Skeletal muscle satellite cell (primary cell): Measurements from ENCODE around the gene FAM187B. TPM values are rescaled to one million over a fixed set of nuclear protein-coding genes. Genes with fewer than 3 reads are reported as not detected.

ENCODE experiments used
- H3K27me3 ChIP-seq: 2 replicates; pipeline ENCODE4 v1.7.0; 2013; ENCODE audit warnings: low read length; ENCODE audit not compliant: control insufficient read depth, insufficient read depth
- H3K36me3 ChIP-seq: 2 replicates; pipeline ENCODE4 v1.7.0; 2013; ENCODE audit warnings: mild to moderate bottlenecking, control low read depth, low read length; ENCODE audit not compliant: insufficient read depth
- H3K4me1 ChIP-seq: 2 replicates; pipeline ENCODE4 v1.7.0; 2013; ENCODE audit warnings: low read length; ENCODE audit not compliant: control insufficient read depth, insufficient read depth
- H3K4me2 ChIP-seq: 2 replicates; pipeline ENCODE4 v1.7.0; 2013; ENCODE audit warnings: mild to moderate bottlenecking, low read length
- H3K4me3 ChIP-seq: 2 replicates; pipeline ENCODE4 v1.7.0; 2013; ENCODE audit warnings: low read length
- H3K9ac ChIP-seq: 2 replicates; pipeline ENCODE4 v1.7.0; 2013; ENCODE audit warnings: mild to moderate bottlenecking, low read depth, low read length, moderate library complexity
- H3K9me3 ChIP-seq: replicated peaks from 2 replicates; pipeline ENCODE4 v1.7.0; 2013; ENCODE audit warnings: mild to moderate bottlenecking, control low read depth, low read length
- total RNA-seq: library from RNA; depleted of rRNA; stranded (reverse); fragments of >200 nt; gene quantifications from 2 replicates; pipeline ENCODE4 v1.2.3, GENCODE V29; 2012; rRNA removed

Gene FAM187B
- not detected in 2 replicates for total RNA-seq

- H3K9ac ChIP-seq, result no peak within 1 kb of the TSS
Measured at GRCh38 chr19:35228177-35228930, at the start of gene FAM187B. Gene FAM187B, minus strand, starts transcription at chr19:35228739. Its CDS starts 59 bp downstream, at chr19:35228680.

GRCh38 chr19:35276706-35277281 is 48.3 kb upstream of the FAM187B start:
- Histone ChIP-seq H3K27me3 (peaks cover 10% of the 10 kb centered on the region), H3K9ac (no peak overlapping the region), H3K4me1 (no peaks in the 10 kb centered on the region), H3K9me3 (no peaks in the 10 kb centered on the region), H3K36me3 (peaks cover 44% of the 10 kb centered on the region), H3K4me2 (no peak overlapping the region), H3K4me3 (no peak overlapping the region)

More at GRCh38 chr19:35228177-35228930, at the start of gene FAM187B:
- Histone ChIP-seq H3K4me1 (no peaks in the 10 kb centered on the region), H3K4me3 (no peak within 1 kb of the TSS), H3K4me2 (no peak within 1 kb of the TSS), H3K9me3 (no peaks in the 10 kb centered on the region), H3K27me3 (peaks cover 27% of the 10 kb centered on the region), H3K36me3 (no peaks in the 10 kb centered on the region)

DNA sequence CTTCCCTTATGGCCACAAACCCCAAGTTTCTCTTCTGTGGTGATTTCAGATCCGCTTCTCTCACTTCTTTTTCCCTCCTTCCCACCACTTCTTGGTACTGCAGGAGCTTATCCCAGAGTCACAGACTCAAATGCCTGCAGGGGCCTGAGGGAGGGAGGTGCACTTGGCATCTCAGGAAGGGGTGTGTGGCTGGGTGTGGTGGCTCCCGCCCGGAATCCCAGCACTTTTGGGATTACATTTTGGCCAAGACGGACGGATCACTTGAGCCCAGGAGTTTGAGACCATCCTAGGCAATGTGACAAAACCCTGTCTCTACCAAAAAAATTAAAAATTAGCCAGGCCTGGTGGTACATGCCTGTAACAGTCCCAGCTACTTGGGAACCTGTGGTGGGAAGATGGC is 45.8 kb upstream of the FAM187B start:
- H3K4me2 ChIP-seq, result no peak overlapping the region
- no peak overlapping the region for H3K4me3 ChIP-seq
- H3K36me3 ChIP-seq, result peaks cover 60% of the 10 kb centered on the region
- H3K9ac ChIP-seq, result no peak overlapping the region
- H3K4me1 ChIP-seq, result peaks cover 3% of the 10 kb centered on the region
- no peaks in the 10 kb centered on the region for H3K27me3 ChIP-seq
- H3K9me3 ChIP-seq, result no peaks in the 10 kb centered on the region

DNA sequence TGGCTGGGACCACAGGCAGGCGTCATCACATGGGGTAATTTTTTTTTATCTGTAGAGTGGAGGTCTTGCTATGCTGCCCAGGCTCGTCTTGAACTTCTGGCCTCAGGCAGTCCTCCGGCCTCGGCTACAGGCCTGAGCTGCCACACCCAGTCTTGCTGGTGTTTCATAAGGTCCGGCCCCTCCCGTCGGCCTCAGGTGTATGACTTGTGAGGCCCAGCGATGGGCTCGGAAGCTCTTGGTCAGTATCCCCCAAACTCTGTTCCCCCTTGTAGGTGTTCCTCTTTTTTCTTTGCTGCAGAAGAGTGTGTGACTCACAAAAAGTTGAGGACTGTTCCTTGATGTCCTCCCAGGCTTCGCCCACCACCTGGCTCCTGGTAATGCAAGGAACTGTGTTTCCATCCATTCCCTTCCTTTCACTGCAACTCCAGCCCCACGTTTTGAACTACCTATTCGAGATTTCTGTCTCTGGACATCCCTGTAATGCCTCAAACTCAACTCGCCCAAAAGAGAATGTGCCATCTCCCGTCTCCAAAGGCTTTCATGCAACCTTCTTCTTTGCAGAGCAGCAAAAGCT is 45.2 kb upstream of the FAM187B start:
- no peaks in the 10 kb centered on the region for H3K27me3 ChIP-seq
- H3K4me3 ChIP-seq, result no peak overlapping the region
- H3K4me2 ChIP-seq, result no peak overlapping the region
- H3K36me3 ChIP-seq, result peaks cover 55% of the 10 kb centered on the region
- no peaks in the 10 kb centered on the region for H3K9me3 ChIP-seq
- H3K4me1 ChIP-seq, result peaks cover 3% of the 10 kb centered on the region
- H3K9ac ChIP-seq, result no peak overlapping the region

- H3K4me3 ChIP-seq, result no peak overlapping the region
- H3K36me3 ChIP-seq, result peaks cover 52% of the 10 kb centered on the region
- no peak overlapping the region for H3K9ac ChIP-seq
- H3K4me2 ChIP-seq, result no peak overlapping the region
- H3K27me3 ChIP-seq, result no peaks in the 10 kb centered on the region
- H3K4me1 ChIP-seq, result peaks cover 3% of the 10 kb centered on the region
- no peaks in the 10 kb centered on the region for H3K9me3 ChIP-seq
Measured at GRCh38 chr19:35272954-35273649, 44.6 kb upstream of the FAM187B start.

DNA sequence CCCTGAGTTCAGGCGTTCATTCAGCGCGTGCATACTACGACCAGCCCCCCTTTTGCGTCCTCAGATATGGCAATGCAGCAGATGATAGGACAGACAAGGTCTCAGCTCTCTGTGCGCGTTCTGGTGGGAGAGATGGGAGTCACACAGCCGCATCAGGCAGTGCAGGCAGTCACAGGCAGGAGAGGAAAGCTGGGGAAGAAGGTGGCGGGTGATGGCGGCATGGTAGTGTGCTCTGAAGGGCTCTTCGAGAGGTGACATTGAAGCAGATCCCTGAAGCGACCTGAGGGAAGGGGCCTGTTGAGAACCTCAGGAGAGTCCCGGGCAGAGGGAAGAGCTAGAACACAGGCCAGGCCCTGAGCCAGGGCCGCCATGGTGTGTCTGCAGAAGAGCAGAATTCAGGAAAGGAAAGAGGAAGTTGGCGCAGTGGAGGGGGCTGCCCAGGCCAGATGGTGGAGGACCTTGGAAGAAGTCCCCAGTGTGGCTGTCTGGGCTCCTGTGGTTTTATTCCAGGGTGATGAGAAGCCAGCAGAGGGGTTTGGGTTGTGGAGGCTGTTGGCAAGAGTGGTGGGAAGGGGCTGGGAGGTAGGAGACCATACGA is 43.7 kb upstream of the FAM187B start:
- H3K9ac ChIP-seq, result no peak overlapping the region
- peaks cover 52% of the 10 kb centered on the region for H3K36me3 ChIP-seq
- no peak overlapping the region for H3K4me2 ChIP-seq
- no peak overlapping the region for H3K4me3 ChIP-seq
- no peaks in the 10 kb centered on the region for H3K9me3 ChIP-seq
- no peaks in the 10 kb centered on the region for H3K27me3 ChIP-seq
- H3K4me1 ChIP-seq, result peaks cover 3% of the 10 kb centered on the region

- Histone ChIP-seq H3K4me2 (no peak overlapping the region), H3K27me3 (no peaks in the 10 kb centered on the region), H3K9ac (no peak overlapping the region), H3K9me3 (no peaks in the 10 kb centered on the region), H3K4me1 (peaks cover 3% of the 10 kb centered on the region), H3K4me3 (no peak overlapping the region), H3K36me3 (peaks cover 46% of the 10 kb centered on the region)
Measured at GRCh38 chr19:35271546-35271945, 43.0 kb upstream of the FAM187B start.

DNA sequence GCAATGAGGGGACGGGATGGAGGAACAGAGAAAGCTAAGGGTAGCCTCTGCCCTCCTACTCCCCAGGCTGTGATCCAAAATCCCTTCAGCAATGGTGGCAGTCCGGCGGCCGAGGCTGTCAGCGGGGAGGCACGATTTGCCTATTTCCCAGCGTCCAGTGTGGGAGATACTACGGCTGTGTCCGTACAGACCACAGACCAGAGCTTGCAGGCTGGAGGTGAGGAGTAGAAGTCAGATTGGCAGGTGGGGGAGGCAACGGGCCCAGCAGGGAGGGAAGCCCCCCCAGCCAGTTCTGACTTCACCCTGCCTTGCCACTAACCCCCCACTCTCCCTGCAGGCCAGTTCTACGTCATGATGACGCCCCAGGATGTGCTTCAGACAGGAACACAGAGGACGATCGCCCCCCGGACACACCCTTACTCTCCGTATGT is 41.9 kb upstream of the FAM187B start:
- no peaks in the 10 kb centered on the region for H3K27me3 ChIP-seq
- no peak overlapping the region for H3K4me3 ChIP-seq
- H3K9me3 ChIP-seq, result no peaks in the 10 kb centered on the region
- H3K36me3 ChIP-seq, result peaks cover 36% of the 10 kb centered on the region
- H3K4me2 ChIP-seq, result peak overlapping the region; percentile 83
- no peak overlapping the region for H3K9ac ChIP-seq
- H3K4me1 ChIP-seq, result peaks cover 7% of the 10 kb centered on the region

GRCh38 chr19:35269438-35270117 is 41.0 kb upstream of the FAM187B start:
- peaks cover 3% of the 10 kb centered on the region for H3K27me3 ChIP-seq
- no peaks in the 10 kb centered on the region for H3K9me3 ChIP-seq
- peak overlapping the region; percentile 83 for H3K4me2 ChIP-seq
- H3K36me3 ChIP-seq, result peaks cover 34% of the 10 kb centered on the region
- peaks cover 7% of the 10 kb centered on the region for H3K4me1 ChIP-seq
- H3K9ac ChIP-seq, result peak overlapping the region; percentile 83
- peak overlapping the region; percentile 84 for H3K4me3 ChIP-seq

DNA sequence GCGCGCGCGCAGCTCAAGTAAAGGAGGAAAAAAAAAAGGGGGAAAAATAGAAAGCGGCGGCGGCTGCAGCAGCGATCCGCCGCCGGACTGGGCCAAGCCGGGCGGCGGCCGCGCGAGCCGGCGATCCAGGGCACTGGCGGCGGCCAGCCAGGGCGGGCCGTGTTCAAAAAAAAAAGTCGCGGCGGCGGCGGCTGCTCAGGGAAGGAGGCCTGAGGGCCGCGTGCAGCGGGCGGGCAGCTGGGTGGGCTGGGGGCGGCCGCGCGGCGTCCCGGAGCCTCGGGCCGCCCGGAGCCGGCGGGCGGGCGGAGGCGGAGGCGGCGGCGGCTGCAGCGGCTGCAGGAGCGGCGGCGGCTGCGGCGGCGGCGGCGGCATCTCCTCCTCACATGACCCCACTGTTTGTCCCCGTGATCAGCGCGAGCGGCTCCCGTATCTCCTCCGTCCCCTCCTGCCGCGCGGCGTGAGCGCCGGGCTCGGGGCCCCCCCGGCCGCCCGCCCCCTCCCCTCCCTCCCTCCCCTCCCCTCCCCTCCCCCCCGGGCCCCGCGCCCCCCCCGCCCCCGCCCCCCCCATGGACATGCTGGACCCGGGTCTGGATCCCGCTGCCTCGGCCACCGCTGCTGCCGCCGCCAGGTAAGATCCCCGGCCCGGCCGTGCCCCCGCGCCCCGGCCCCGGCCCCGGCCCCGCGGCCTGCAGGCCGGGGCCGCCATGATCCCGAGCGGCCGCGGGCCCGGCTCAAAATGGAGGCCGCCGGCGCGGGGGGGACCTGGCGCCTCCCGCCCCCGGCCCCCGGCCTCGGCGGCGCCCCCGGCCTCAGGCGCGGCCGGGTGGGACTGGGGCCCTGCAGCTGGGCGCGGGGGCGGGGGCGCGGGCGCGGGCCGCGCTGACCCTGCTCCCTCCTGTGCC is 40.2 kb upstream of the FAM187B start, which contains the start of gene USF2:
Gene USF2 (plus strand): TSS at position 427 of the 902 bp plus-strand sequence. CDS start 140 bp downstream, at position 567.
- Histone ChIP-seq H3K4me2 (peak within 1 kb of the TSS; percentile 91), H3K9me3 (no peaks in the 10 kb centered on the region), H3K4me1 (peaks cover 7% of the 10 kb centered on the region), H3K27me3 (peaks cover 10% of the 10 kb centered on the region), H3K36me3 (peaks cover 31% of the 10 kb centered on the region), H3K9ac (peak within 1 kb of the TSS; percentile 99), H3K4me3 (peak within 1 kb of the TSS; percentile 93)
